ENCODE data around the gene SH3PXD2A. TPM values are rescaled to one million over a fixed set of nuclear protein-coding genes. Genes with fewer than 3 reads are reported as not detected.

SH3PXD2A gene
- total RNA-seq, 1 donor = 58.3 TPM

DNA sequence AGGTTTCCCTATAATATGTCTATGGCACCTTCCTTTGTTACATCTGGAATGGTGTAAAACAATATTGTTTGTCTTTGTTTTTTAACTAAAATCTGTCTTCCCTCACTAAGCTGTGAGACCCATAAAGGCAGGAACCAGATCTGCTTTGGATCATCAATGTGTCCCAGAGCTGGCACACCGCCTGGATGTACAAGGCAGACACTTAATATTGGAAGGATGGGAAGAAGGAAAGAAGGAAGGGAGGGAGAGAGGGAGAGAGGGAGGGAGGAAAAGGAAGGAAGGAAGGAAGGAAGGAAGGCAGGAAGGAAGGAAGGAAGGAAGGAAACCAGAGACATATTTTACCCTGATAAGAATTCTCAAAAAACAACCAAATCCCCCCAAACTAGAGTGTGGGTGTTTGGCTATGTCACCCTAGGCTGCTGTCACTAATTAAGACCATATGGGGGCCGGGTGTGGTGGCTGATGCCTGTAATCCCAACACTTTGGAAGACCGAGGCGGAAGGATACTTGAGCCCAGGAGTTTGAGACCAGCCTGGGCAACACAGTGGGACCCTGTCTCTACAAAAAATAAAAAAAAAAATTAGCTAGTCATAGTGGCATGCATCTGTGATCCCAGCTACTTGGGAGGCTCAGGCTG lies 59.6 kb downstream of the SH3PXD2A start:
- TF ChIP-seq CTCF (IDR thresholded peaks at IDR 0.05; ENCODE audit: insufficient read depth, low read depth, low read length) = no peak

GRCh38 chr10:103794996-103795395 lies 60.4 kb downstream of the SH3PXD2A start:
- TF ChIP-seq CTCF (IDR thresholded peaks at IDR 0.05; ENCODE audit: insufficient read depth, low read depth, low read length) = no peak
- DNase-seq (ENCODE audit: low read depth) = no peak
- no peak overlapping the region for H3K4me3 ChIP-seq (ENCODE audit: low read depth, low read length)

More for the DNA sequence above, 59.6 kb downstream of the SH3PXD2A start:
- peak; percentile 58 for DNase-seq (ENCODE audit: low read depth)
- H3K4me3 ChIP-seq (ENCODE audit: low read depth, low read length) = no peak overlapping the region

DNA sequence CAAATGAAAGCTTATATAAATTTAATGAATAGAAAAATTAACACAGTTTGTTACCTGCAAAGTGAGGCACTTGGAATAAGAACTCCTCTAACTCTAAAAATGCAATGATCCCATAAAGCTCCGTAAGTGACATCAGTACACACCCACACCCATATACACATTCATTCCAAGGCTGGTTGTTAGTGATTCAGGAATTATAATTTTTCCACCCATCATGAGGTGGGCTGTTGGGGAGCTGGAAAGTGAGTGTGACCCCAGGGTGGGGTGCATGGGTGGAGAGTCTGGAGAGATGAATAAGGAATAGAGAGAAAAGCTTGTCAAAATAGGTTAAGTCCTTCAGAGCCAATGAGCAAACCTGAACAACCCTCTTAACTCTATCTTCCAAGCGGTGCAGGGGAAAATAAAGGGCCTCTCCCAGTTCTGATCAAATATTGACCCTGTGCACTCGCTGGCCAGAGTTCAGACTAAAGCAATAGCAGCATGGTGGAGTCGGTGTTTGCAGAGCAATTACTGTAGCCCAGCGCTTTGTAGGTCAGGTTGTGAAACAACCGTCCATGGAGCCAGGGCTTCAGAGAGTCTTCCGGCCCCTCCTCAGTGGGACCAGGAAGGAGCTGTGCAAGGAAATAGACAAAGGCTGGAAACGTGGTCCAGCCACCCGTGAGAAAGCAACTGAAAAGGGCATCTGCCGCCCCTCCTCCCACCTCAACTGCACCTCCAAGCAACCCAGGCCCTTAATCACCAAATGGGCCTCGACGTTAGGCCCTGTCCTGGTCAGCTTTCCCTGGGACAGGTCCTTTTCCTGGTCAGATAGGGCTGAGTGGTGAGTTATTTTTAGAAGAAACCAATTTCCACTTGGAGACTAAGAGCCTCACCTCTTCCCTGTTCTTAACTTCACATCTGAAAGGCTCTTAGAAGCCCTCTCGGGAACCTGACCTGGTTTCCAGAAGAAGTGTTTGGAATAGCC lies 61.2 kb downstream of the SH3PXD2A start:
- DNase-seq (ENCODE audit: low read depth) = no peak
- H3K4me3 ChIP-seq (ENCODE audit: low read depth, low read length) = no peak overlapping the region
- TF ChIP-seq CTCF (IDR thresholded peaks at IDR 0.05; ENCODE audit: insufficient read depth, low read depth, low read length) = no peak

DNA sequence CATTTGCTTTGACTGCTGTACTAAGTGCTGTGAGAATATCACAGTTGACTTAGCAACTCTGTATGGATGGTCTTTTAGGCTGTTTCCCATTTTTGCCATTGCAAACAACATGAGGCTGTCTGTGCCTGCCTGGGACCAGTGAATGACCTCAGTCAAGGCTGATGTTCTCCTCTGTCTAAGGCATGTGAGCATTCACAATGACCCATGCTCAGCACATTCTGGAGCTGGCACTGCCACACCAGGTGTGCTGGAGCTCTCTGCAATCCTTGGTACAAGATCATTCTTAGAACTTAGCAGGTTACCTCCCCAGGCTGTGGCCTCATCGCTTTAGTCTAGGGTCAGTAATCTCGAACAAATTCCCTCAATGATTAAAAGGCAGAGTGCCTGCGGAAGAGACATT lies 61.9 kb downstream of the SH3PXD2A start:
- no peak overlapping the region for H3K4me3 ChIP-seq (ENCODE audit: low read depth, low read length)
- no peak for DNase-seq (ENCODE audit: low read depth)
- TF ChIP-seq CTCF (IDR thresholded peaks at IDR 0.05; ENCODE audit: insufficient read depth, low read depth, low read length) = no peak

- no peak overlapping the region for H3K4me3 ChIP-seq (ENCODE audit: low read depth, low read length)
- peak; percentile 8 for DNase-seq (ENCODE audit: low read depth)
- no peak for TF ChIP-seq CTCF (IDR thresholded peaks at IDR 0.05; ENCODE audit: insufficient read depth, low read depth, low read length)
These were observed 62.8 kb downstream of the SH3PXD2A start for GRCh38 chr10:103792547-103792946.

GRCh38 chr10:103791858-103792257 lies 63.5 kb downstream of the SH3PXD2A start:
- no peak for DNase-seq (ENCODE audit: low read depth)
- no peak for TF ChIP-seq CTCF (IDR thresholded peaks at IDR 0.05; ENCODE audit: insufficient read depth, low read depth, low read length)
- no peak overlapping the region for H3K4me3 ChIP-seq (ENCODE audit: low read depth, low read length)

All from fibroblast of villous mesenchyme (primary cell).